GM19397 (cell line): ENCODE data around the gene VIM.

Source experiments
- ATAC-seq: cut with Tn5 transposase; IDR thresholded peaks from one replicate; pipeline ENCODE4 v1.9.1; 2021; ENCODE audit warnings: mild to moderate bottlenecking, moderate library complexity; ENCODE audit not compliant: unreplicated experiment

VIM gene

DNA sequence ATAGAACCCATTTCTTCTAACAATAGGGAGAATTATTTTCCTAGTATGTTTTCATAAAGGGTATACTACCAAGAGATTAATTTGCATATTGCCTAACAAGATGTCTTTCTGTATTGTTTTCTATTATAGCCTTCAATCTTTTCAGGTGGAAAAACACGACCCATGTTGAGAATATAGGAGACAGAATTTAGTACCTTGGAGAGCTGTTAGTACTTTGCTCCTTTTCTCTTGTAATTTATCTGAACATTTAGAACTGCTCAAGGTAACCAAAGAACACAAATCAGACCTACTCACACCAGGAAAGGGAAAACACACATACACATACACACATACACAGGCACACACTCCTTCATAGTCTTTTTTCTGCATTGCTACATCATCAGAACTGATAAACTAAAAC is 18.7 kb upstream of the VIM start:
- ATAC-seq: no peak

DNA sequence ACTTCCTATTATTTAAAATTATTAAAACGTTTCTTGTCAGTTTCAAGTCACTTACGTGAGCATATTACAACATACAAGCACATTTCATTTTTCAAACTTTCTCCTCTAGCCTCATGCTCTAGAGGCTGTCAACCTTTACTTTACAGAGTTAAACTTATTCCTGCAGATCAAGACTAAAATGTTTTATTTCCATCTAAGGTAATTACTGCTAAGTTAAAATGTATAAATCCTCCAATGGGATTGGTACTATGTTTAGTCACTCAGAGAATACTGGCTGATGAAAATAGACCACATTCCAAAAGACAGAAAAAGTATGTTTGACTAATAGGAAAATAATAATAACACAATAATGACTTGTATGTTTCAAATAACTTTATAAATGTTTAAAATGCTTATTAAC is 18.2 kb upstream of the VIM start:
- ATAC-seq: no peak

DNA sequence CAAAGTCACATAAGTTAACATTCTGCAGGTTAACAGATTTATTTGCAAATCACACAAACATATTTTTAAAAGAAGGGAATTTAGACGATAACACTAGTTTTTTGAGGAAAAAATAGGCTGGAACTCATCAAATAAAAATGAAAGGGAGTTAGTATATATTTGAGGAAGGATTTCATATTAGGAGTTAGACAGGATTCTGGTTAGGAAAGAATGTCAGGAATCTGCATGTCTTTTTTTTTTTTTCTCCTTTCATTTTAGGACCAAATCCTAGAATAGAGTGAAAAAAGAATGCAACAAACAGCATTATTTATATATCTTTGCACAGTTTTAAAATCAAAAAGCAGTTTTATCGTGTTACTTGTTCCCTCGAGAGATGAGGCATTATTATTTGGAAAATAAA is 17.7 kb upstream of the VIM start:
- ATAC-seq: no peak

DNA sequence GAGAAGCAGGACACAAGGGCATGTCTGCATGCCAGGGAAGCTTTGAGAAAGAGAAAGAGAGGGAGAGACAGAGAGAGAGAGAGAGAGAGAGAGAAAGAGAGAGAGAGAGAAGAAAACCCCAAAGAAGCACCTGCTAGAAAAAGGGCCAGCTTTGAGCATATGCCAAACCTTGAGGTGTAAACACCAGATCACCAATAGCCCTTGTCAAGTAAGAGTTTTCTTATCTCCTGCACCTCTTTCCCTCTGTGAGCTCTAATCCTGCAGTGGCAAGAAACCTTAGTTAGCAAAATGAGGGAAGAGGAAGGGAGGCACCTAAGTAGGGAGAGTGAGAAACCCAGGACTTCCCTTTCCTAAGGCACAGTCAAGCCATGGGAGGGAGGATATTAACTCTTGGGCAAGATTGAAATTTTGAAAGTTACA is 15.2 kb upstream of the VIM start:
- ATAC-seq: no peak

DNA sequence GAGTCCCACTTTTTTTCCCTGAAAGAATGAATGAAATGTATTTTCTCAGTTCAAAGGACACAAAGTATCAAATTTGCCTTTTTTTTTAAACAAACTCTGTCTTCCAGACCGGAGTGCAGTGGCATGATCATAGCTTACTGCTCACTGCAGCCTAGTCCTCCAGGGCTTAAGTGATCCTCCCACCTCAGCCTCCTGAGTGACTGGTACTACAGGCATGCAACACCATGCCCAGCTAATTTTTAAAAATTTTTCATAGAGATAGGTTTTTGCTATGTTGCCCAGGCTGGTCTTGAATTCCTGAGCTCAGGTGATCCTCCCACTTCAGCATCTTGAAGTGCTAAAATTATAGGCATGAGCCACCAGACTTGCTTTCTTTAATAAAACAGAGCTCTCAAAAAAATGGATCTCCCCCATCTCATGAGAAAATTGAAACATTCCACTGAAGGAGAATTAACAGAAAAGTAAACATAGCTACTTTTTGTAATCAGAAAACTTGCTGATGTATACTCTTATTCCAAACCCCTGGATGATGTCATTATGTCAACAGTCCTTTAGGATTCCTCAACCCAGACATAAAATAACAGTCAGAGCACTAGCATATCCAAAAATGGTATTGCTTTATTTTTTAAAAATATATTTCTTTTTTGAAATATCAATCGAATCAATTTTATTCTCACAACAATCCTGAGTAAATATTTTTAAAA is 14.2 kb upstream of the VIM start:
- no peak for ATAC-seq

DNA sequence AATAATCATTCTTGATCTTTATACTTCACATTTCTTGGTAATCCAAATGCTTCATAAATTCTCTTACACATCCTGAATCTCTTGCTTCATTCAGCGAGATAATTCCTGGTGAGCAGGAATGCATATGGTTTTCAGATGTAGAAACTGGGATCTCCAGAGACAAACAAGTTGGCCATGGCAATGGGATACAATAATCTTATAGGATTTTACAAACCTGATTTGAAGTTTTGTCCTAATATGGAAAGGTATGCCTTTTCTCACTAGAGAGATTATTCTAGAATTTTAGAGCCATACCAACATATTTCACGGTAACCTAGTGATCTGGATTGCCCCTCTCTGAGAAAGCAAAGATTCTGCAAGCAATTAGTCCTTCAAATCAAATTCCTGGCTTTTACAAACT is 13.5 kb upstream of the VIM start:
- ATAC-seq: no peak

DNA sequence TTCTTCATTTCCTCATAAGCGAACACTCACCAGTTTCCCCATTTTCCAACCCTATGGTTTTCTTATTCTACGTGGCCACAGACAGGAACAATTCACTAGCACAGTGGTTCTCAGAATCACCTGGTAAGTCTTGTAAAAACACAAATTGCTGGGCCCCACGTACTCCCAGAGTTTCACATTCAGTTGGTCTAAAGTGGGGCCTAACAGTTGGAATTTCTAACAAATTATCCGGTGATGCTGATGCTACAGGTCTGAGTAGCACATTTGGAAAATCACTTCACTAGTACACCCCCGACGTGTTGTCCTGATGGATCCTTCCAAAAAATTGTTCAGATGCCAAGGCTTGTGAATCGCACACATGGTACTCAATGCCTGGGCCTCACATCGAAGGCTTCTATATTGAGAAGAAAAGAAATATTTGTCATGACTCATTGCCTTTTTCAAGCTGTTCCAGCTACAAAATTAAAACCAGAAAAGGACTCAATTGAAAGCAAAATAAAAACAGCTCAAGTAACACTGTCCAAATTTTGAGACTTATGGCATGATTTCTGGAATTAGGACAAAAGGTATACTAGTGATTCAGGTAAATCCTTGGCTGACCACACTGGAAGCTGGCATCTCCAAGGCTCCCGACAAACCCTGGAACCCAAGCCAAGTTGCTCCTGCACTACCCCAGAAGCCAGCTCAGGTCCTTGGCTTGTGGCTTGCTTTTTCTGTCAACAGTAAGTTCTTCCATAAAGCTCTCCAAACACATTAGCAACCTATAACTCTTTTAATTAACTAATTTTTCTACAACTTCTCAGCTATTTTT is 12.9 kb upstream of the VIM start:
- no peak for ATAC-seq

DNA sequence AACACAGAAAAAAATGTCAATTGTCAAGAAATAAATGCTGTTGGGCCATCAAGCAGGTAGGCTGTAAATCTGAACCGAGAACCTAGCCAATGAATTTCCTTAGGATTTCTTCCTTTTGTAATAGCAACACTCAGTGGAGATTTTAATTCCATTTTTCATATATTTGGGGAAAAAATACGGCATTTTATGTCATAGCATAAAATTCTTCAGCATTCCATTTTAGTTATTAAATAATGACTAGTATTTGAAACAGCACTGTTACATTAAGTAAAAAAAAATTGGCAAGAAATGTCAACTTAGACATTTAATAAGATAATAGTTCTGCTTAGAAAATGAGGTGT is 12.3 kb upstream of the VIM start:
- no peak for ATAC-seq

DNA sequence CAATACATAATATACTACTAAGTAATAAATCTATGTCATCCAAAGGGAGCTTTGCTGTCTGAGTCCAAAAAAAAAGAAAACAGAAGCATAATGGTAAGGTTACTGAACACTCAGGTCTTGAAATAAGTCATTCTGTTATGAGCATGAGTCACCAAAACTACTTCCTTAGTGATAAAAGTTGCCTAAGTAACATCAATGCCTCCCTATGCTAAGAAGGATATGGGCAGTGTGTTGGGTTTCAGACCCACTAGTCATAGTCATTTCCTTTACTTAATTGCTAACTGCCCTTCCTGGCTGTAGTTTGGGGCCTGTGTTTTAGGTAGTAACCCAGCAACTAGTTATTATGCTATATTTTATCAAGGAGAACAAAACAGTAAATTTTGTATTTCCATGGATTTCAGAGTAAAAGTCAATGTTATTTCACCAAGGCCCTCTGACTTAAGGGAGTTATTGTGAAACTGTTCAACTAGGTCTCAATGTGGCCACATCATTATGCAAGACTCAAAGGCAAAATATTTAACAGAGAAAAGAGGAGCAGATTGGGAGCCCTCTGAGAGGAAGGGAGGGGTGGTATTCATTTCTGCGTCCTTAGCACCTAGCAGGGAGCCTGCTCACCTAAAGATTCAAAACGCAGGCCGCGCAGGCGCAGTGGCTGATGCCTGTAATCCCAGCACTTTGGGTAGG is 11.7 kb upstream of the VIM start:
- peak; percentile 99 for ATAC-seq

DNA sequence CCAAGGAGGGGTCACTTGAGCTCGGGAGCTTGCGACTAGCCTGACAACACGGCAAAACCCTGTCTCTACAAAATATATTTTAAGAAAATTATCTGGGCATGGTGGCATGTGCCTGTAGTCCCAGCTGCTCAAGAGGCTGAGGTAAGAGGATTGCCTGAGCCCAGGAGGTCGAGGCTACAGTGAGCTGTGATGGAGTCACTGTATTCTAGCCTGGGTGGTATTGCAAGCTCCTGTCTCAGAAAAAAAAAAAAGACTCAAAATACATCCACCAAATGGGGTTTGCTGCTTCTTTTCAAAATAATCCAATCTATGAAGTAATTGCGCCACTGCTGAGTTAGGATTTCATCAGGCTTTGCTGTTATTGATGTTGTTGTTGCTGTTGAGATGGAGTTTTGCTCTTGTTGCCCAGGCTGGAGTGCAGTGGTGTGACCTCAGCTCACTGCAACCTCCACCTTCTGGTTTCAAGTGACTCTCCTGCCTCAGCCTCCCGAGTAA is 11.1 kb upstream of the VIM start:
- no peak for ATAC-seq

DNA sequence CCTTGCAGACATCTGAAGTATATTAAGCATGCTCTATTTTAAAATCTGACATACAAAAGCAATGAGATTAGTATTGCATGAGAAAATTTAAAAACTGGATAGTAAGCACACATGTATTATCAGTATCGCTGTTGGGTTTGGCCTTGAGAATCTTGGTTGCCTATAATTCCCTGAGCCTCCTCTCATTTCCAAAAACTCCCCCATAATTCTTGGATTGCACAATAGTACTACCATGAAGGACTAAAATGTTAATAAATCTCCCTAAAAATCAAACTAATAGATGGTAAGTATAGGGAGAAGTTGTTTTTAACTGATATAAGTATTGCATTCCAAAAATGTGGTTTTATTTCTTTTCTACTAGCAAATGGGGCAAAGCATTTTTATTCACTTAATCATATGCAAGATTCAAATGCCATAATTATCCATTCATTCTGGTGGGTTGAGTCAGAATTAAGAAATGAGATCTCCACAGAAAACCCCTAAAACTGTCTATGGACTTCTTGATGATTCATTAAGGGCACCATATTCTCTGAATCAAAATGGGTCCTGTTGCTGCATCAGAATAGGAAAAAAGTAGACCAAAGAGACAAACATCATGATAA is 10.3 kb upstream of the VIM start:
- no peak for ATAC-seq

DNA sequence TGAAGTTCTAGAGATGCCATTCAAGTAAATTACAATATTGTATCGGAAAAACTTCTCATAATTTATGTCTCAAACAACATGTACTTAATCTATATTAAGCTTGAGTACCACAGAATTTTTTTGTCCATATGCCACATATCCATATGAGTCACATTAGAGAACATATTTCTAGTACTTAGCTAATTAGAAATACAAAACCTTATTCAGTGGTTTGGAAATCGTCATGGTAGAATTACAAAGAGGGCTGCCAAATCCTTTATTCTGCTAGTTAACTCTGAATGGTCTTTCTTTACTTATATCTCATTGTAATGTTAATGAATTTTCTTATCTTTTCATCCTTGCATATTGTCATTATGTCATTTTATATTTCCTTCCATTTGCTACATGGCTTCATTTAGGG is 9.0 kb upstream of the VIM start:
- no peak for ATAC-seq

DNA sequence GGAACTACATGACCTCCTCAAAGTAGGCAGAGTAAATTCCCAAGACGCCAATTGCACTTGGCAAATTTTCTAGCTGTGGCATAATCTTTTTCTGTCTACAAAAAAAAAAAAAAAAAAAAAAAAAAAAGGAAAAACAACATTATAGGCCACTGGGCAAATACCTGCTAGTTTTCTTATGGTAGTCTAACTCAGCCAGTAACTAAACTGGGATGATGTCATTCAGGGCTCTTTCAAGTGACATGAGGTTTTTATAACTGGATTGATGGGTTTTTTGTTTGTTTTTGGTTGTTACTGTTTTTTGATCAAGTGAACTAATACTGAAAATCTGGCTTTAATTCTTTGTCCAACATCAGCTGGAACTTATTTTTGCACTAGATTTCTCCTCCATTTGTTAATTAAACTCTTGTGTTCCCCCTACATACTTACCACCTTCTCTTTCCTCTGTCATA is 7.4 kb upstream of the VIM start:
- ATAC-seq: no peak

DNA sequence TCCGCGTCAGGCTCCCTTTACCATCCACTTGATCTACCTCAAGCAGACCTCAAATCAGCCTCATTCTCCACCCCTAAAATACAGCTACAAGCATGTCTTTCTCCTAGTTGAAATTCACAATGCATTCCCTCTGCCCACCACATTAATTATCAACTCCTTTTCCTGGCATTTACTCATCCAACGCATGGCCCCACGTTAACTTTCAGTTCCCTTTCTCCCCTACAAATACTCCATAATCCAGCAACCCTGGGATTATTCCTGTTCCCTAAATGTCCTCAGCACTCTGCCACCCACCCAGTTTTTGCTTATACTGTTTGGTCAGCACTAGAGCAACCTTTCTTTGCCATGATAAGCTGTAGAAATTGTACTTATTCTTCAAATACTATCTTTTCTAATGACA is 5.7 kb upstream of the VIM start:
- ATAC-seq: no peak

DNA sequence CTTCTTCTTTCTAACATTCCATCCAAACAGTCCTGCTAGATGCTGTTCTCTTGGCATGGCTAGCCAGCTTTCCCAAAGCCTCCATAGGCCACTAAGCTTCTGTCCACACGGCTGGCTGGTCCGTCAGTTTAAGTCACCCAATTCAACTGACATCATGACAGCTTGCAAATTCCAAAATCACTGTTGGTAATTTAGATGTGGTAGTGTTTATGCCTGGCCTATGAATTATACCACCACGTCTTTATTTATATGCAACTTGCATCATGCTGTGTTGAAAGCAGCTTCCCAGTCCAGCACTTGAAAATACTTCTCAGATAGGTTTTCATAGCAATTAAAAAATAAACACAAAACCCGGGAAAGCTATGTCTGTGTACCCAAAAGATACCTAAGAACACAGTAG is 2.2 kb upstream of the VIM start:
- no peak for ATAC-seq

DNA sequence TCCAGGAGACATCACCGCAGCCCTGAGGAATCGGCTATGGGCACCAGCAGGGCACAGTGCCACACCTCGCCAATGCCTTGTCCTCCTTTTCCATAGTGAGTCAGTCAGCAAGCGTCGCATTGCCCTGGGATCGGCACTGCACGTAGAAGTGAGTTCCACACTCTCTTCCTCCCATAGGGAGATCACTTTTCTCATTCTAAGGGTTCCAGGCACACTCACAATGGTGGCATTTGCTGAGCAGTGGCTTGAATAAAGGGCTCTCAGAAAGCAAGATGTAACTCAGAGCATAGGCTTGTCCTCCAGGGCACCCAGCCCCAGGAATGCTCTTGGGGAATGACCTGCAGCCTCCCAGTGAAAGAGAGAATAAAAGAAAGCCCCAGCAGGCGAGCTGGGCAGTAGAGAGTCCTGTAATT is 1.1 kb upstream of the VIM start:
- ATAC-seq: no peak

DNA sequence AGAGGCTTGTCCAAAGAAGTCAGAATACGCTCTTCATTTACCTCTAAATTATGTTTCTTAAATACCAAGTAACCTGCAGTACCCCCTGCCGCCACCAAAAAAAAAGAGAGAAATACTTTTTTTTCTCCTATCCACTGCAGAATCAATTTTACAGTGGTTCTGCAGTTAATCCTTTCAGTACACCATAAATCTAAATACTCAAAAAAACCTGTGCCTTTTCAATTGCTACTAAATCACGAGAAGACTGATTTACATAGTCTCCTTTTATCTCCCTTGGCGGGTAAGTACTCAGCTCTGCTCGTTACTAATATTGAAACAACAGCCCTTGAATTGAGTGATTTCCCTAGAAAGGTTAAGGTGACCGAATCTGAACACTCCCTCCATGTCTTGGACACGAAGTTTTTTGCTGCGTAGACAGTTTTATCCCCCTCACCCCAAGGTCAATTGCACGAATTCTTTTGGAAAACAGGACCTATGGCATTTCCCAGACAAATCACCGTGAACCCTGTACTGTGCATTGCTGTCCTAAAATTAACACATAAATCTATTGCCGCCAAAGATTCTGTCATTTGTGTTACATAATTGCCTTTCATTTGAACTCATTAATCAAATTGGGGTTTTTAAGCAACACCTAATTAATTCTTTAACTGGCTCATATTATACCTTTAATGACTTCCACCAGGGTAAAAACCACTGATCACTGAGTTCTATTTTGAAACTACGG is 512 bp upstream of the VIM start:
- no peak for ATAC-seq

DNA sequence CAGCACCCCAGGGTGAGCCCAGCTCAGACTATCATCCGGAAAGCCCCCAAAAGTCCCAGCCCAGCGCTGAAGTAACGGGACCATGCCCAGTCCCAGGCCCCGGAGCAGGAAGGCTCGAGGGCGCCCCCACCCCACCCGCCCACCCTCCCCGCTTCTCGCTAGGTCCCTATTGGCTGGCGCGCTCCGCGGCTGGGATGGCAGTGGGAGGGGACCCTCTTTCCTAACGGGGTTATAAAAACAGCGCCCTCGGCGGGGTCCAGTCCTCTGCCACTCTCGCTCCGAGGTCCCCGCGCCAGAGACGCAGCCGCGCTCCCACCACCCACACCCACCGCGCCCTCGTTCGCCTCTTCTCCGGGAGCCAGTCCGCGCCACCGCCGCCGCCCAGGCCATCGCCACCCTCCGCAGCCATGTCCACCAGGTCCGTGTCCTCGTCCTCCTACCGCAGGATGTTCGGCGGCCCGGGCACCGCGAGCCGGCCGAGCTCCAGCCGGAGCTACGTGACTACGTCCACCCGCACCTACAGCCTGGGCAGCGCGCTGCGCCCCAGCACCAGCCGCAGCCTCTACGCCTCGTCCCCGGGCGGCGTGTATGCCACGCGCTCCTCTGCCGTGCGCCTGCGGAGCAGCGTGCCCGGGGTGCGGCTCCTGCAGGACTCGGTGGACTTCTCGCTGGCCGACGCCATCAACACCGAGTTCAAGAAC is 1.1 kb downstream of the VIM start:
- ATAC-seq: peak; percentile 24

DNA sequence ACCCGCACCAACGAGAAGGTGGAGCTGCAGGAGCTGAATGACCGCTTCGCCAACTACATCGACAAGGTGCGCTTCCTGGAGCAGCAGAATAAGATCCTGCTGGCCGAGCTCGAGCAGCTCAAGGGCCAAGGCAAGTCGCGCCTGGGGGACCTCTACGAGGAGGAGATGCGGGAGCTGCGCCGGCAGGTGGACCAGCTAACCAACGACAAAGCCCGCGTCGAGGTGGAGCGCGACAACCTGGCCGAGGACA is 1.6 kb downstream of the VIM start:
- peak; percentile 5 for ATAC-seq

DNA sequence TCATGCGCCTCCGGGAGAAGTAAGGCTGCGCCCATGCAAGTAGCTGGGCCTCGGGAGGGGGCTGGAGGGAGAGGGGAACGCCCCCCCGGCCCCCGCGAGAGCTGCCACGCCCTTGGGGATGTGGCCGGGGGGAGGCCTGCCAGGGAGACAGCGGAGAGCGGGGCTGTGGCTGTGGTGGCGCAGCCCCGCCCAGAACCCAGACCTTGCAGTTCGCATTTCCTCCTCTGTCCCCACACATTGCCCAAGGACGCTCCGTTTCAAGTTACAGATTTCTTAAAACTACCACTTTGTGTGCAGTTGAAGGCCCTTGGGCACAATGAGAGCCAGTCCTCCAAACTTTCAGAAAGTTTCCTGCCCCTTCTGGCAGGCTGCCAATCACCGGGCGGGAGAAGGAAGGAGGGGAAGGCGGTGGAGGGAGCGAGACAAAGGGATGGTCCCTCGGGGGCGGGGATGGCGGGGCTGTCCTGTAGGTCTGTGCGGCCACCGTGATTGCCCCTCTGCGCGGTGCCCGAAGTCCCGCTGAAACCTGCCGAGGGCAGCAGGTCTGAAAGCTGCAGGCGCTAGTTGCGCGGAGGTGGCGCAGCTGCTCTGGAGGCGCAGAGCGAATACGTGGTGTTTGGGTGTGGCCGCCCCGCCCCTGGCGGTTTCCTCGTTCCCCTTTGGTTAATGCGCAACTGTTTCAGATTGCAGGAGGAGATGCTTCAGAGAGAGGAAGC is 2.1 kb downstream of the VIM start:
- ATAC-seq: peak; percentile 52
